ENCODE measurements around the gene PDE7B.

DNA sequence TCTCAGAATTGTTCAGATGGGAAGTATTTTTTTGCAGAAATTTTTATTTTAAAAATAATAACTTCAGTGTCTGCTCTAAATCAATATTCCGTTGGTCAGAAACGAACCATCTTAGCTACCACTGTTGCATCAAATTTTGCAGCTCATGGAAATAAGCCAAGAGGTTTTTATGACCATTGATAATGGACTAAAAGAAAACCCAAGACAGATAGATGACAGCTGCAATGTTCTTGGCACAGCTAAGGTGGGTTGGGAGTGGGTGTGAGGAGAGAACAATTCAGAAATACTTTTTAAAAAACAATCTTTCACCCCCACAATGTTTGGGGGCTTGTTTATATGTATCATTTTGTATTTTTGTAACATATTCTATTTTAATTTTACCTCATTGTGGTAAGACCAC lies 121.1 kb downstream of the PDE7B start:
- no peak for TF ChIP-seq CTCF (conservative IDR thresholded peaks at IDR 0.05 in 1 of 2, IDR thresholded peaks at IDR 0.05 in 1 of 2; ENCODE audit: low read depth in 1 of 2, low read length in 2 of 2)
- TF ChIP-seq EZH2 (IDR thresholded peaks at IDR 0.05; ENCODE audit: low read length, missing control alignments): no peak

Data from fibroblast of lung (primary cell).